Measurements from ENCODE around the gene WDR70.
"Not testable (repeated sequence)": the region's sequence is repeated elsewhere in the genome, so short reads cannot be mapped to it uniquely, and the experiment has no call there.

WDR70 gene

DNA sequence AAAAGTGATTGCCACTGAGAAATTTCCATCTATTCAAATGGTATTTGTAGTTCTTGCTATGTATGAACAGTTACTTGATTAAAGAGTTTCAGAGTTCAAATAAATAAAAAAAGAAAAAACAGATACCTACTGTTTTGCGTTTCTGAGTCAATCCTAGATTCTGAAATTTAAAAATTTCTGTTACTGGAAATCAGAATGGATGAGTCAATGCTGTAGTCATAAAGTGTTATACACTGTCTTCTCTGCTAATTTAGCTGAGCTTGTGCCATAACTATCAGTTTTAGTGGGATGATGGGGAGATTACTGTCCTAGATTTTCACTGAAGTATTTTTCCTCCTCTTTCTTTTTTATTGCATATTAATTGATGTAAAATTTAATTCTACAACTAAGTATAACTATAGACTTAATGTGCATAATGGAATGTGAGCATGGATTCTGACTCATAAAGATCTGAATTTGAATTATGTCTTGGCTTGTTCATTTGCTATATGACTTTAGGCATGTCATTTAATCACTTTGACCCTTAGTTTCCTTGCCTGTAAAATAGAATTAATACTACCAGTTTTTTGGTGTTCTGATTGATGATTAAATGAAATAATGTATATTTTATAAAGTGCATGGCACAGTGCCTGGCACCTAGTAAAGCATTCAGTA lies 75.4 kb downstream of the WDR70 start:
- DNase-seq = not testable (repeated sequence)

- DNase-seq = not testable (repeated sequence)
Observed at GRCh38 chr5:37463191-37464051, 84.3 kb downstream of the WDR70 start.

GRCh38 chr5:37464581-37464980 lies 85.5 kb downstream of the WDR70 start:
- not testable (repeated sequence) for DNase-seq

- DNase-seq = not testable (repeated sequence)
Observed at GRCh38 chr5:37469383-37469782, 90.3 kb downstream of the WDR70 start.

GRCh38 chr5:37471666-37472197 lies 92.6 kb downstream of the WDR70 start:
- no peak for DNase-seq

- DNase-seq = no peak
Observed at GRCh38 chr5:37477426-37477825, 98.3 kb downstream of the WDR70 start.

DNA sequence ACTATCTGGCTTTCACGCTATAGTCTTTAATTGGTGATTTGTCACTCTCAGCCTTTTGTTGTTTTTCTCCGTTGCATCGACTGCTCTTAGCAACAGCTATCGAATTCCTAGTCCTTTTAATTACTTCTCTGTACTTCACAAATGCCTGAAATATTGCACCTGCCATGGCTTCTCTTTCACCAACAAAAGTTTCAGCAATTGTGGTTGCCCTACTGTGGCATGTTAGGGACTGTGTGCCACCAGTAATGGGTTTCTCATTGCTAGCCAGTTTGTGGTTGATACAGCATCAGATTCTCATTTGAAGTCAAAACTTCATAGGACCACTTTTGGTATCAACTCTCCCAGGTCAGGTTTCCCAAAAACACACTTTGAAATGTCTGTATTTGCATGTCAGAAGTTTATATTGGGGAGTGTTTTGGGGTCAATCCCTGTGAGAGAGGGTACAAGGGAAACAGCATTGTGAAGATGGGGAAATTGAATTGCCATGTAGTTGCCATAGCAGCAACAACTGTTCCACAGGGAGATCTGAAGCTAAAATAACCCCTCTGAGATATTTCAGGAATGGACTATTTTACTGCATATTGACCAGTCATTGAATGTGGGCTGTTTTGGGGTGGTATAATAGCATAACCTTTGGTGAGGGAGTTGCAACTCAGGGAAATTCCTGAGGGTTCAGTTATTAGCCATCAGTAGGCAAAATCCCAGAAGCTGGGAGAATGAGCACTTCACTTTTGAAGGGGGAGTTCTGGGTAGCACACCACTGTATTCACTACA lies 99.2 kb downstream of the WDR70 start:
- DNase-seq = no peak

- not testable (repeated sequence) for DNase-seq
Observed at GRCh38 chr5:37481395-37481794, 102.3 kb downstream of the WDR70 start.

- DNase-seq = no peak
Observed at GRCh38 chr5:37490120-37490810, 111.1 kb downstream of the WDR70 start.

DNA sequence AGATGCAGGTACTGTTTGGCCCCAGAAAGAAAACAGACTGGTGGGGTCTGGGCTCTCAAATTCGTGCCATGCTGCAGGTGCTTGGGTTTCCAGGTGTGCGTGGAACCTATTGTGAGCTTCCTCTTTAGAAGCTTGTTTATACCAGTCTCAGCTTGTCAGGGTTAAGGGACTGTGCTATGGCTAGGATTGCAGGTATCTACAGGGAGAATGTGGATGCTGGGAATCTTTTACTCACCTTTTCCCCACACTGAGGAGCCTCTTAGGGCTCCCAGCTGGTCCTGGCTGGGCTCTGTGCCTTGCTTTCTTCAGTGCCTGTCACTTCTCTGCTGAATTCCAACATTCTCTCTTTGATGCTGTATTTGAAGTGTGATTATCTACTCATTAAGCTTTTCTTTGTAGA lies 111.8 kb downstream of the WDR70 start:
- no peak for DNase-seq

GRCh38 chr5:37492778-37493555 lies 113.8 kb downstream of the WDR70 start:
- no peak for DNase-seq

- DNase-seq = no peak
Observed at GRCh38 chr5:37494756-37495155, 115.6 kb downstream of the WDR70 start.

DNA sequence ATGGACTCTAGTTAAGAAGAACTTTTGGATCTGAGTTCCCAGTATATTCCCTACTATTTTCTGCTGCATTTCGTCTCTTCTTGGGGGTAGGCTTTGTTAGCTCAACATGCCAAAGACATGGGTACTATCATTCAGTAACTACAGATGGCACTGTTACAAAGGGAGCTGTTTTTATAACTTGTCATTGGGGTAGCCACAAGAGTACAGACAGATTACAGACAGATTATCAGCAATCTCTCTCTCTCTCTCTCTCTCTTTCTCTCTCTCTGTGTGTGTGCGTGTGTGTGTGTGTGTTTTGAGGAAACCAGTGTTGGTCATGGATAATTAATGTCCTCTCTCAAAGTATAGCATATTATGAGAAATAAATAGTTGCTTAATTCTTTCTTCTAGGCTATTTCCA lies 116.1 kb downstream of the WDR70 start:
- no peak for DNase-seq

GRCh38 chr5:37495668-37496347 lies 116.7 kb downstream of the WDR70 start:
- no peak for DNase-seq

DNA sequence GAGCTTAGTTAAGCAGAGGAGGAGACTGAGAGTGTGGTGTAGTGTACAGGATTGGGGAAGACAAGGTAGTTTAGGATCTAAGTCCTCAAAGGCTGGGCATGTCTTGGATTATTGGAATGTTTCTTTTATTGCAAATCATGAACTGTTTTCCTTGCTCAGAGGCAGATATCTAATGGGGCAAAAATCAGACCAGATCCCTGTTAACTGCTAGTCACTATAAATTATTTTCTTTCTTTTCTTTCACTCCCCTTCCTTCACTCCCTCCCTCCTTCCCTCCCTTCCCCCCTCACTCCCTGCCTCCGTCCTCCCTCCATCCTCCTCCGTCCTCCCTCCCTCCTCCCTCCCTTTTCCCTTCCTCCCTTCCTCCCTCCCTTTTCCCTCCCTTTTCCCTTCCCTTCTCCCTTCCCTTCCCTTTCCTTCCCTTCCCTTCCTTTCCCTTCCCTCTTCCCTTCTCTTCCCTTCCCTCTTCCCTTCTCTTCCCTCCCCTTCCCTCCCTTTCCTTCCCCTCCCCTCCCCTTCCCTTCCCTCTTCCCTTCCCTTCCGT lies 117.9 kb downstream of the WDR70 start:
- DNase-seq = no peak

GRCh38 chr5:37501152-37501551 lies 122.0 kb downstream of the WDR70 start:
- DNase-seq = no peak

DNA sequence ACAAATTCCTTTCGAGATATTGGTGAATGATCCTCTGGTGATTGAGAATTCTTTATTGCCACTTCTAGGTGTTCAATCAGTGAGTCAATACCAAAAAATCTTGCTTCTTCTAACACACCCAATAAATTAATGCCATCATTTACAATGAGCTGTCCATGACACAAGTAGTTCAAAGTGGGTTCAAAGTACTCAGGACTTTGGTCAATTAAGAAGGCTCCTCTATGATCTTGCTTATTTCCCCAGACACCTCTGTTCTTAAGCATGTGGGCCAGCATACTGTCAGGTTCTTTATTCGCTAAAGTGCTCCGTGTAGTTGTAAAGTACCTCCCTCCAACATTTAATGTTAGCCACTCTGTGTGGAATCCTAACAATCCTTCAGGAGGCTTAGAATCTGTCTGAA lies 127.1 kb downstream of the WDR70 start:
- no peak for DNase-seq

DNA sequence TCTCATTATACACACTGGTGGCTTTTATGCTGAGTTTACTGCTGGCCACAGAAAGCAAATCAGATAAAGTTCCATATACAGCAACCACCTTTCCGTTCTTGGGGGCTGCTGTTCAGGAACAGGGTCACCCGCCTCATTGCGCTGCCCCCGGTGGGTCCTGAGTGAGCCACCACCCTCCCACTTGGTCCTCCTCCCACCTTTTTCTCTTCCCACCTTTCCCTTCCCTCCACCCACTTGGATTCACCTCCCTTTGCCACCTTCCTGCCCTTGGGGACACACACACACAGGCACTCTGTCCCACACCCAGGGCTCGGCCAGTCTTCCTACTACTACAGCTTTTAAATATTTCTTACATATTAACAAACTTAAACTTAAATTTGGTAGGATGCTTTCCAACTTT lies 127.6 kb downstream of the WDR70 start:
- no peak for DNase-seq

- no peak for DNase-seq
Observed at GRCh38 chr5:37511646-37512045, 132.5 kb downstream of the WDR70 start.

DNA sequence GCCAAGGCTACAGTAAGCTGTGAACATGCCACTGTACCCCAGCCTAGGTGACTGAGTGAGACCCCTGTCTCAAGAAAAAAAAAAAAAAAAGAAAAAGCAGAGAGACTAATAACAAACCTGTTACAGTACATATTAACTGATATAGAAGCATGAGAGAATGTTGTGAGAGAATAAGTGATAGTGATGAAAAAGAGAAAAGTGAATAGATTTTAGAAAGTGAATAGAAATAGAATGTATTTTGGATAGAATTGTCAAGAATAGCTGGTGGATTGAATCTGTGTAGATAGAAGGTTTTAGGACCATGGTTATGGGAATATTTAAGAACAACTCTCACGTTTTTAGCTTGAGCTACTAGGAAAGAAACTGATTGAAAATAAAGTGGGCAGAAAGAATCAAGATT lies 135.8 kb downstream of the WDR70 start:
- no peak for DNase-seq

DNA sequence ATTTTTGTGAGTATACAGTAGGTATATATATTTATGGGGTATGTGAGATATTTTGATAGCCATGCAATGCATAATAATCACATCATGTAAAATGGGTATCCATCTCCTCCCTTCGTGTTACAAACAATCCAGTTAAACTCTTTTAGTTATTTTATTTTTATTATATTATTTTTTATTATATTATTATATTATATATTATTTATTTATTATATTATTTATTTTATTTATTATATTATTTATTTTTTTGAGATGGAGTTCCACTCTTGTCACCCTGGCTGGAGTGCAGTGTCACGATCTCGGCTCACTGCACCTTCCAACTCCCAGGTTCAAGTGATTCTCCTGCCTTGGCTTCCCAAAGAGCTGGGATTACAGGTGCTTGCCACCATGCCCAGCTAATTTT lies 138.6 kb downstream of the WDR70 start:
- no peak for DNase-seq

All from CD4-positive, alpha-beta T cell treated with Interleukin-17A for 1 hour (primary cell).